B cell (primary cell): Measurements from ENCODE around the gene KLHL42. TPM values are rescaled to one million over a fixed set of nuclear protein-coding genes. Genes with fewer than 3 reads are reported as not detected.

Experiments used
- ATAC-seq: fragments of 200-7000 bp; cut with Tn5 transposase; one replicate; pipeline ENCODE4 v1.10.0; 2021; ENCODE audit warnings: low read depth, mild to moderate bottlenecking, moderate number of reproducible peaks, moderate library complexity
- CTCF ChIA-PET: fragments of 350-600 bp; sonication (Branson Sonifier 250); formaldehyde crosslinking; loops from one replicate; lab custom pipeline; 2021; ENCODE audit warnings: antibody characterized with exemption, inconsistent platforms; lab: Charles Lee
- POLR2A ChIA-PET: fragments of 350-600 bp; sonication (Branson Sonifier 250); formaldehyde crosslinking; loops from one replicate; lab custom pipeline; 2021; ENCODE audit warnings: antibody characterized with exemption; lab: Charles Lee
- DNase-seq: peaks from one replicate; pipeline ENCODE4 v3.0.0; 2013
- H2AFZ ChIP-seq: 2 replicates; pipeline ENCODE4 v1.6.1; 2012; ENCODE audit warnings: mild to moderate bottlenecking, low read depth, low read length; ENCODE audit not compliant: insufficient read depth, poor library complexity, severe bottlenecking
- H3K27ac ChIP-seq, 2 donors: 1 replicate in 1 of 2; 2 replicates in 1 of 2; pipeline ENCODE4 v1.5.1; 2012 to 2013; ENCODE audit warnings: low read length in 2 of 2, mild to moderate bottlenecking in 2 of 2, moderate library complexity in 1 of 2
- H3K27me3 ChIP-seq, 4 experiments: fragments of 200-600 bp in 1 of 4; sonication (generic) in 1 of 4; replicated peaks in 1 of 4; 1 replicate in 2 of 4; 2 replicates in 2 of 4; pipeline versions ENCODE4 v1.6.1 to v1.7.0; 2013 to 2016; ENCODE audit warnings: low read length in 3 of 4, mild to moderate bottlenecking in 2 of 4, mixed read lengths in 1 of 4, moderate library complexity in 1 of 4; ENCODE audit not compliant: insufficient read depth in 4 of 4, control insufficient read depth in 3 of 4; ENCODE audit errors: control extremely low read depth in 1 of 4
- H3K36me3 ChIP-seq, 2 experiments: replicated peaks in 1 of 2; 1 replicate in 1 of 2; 2 replicates in 1 of 2; pipeline versions ENCODE4 v1.6.1 to v1.7.1; 2013; ENCODE audit warnings: low read length in 1 of 2; ENCODE audit not compliant: insufficient read depth in 2 of 2, control insufficient read depth in 1 of 2; ENCODE audit errors: control extremely low read depth in 1 of 2, extremely low read depth in 1 of 2
- H3K4me1 ChIP-seq, 2 donors: fragments of 200-600 bp in 1 of 2; sonication (generic) in 1 of 2; 1 replicate in 1 of 2; 2 replicates in 1 of 2; pipeline versions ENCODE4 v1.5.1 to v1.6.1; 2013 to 2017; ENCODE audit warnings: low read length in 2 of 2; ENCODE audit not compliant: control insufficient read depth in 2 of 2, insufficient read depth in 2 of 2
- H3K4me2 ChIP-seq: replicated peaks from 2 replicates; pipeline ENCODE3; 2012; ENCODE audit warnings: mild to moderate bottlenecking, low read depth, low read length; ENCODE audit not compliant: poor library complexity, severe bottlenecking
- H3K4me3 ChIP-seq, 5 experiments: fragments of 200-600 bp in 1 of 5; sonication (generic) in 1 of 5; 1 replicate in 3 of 5; 2 replicates in 2 of 5; pipeline versions ENCODE4 v1.5.1 to v1.7.0; 2011 to 2016; ENCODE audit warnings: low read length in 4 of 5, mild to moderate bottlenecking in 4 of 5, low read depth in 2 of 5, control low read depth in 1 of 5, moderate library complexity in 1 of 5; ENCODE audit not compliant: insufficient read depth in 1 of 5; ENCODE audit errors: control extremely low read depth in 1 of 5, extremely low read depth in 1 of 5
- H3K79me2 ChIP-seq: fragments of 200-600 bp; sonication (generic); one replicate; pipeline ENCODE4 v1.6.0; 2016; ENCODE audit warnings: low read length; ENCODE audit not compliant: control insufficient read depth, insufficient read depth
- H3K9ac ChIP-seq: fragments of 200-600 bp; sonication (generic); 2 replicates; pipeline ENCODE4 v1.6.1; 2017; ENCODE audit warnings: mild to moderate bottlenecking, low read length, moderate library complexity
- H3K9me3 ChIP-seq, 3 donors: one replicate each; pipeline versions ENCODE4 v1.6.1 to v1.7.1; 2013; ENCODE audit warnings: low read length in 2 of 3; ENCODE audit not compliant: control insufficient read depth in 2 of 3, insufficient read depth in 1 of 3; ENCODE audit errors: control extremely low read depth in 1 of 3
- H4K20me1 ChIP-seq: 2 replicates; pipeline ENCODE4 v1.6.0; 2012; ENCODE audit warnings: mild to moderate bottlenecking, low read length; ENCODE audit not compliant: insufficient read depth, control insufficient read depth, poor library complexity, severe bottlenecking
- H3K27ac Mint-ChIP-seq: one replicate; pipeline ENCODE4 v1.8.0; 2021; ENCODE audit warnings: mixed read lengths
- H3K27me3 Mint-ChIP-seq: one replicate; pipeline ENCODE4 v1.8.0; 2021; ENCODE audit warnings: mixed read lengths
- H3K4me1 Mint-ChIP-seq: one replicate; pipeline ENCODE4 v1.8.0; 2021; ENCODE audit warnings: mixed read lengths
- H3K4me3 Mint-ChIP-seq: one replicate; pipeline ENCODE4 v1.8.0; 2021; ENCODE audit warnings: mixed read lengths
- H3K9me3 Mint-ChIP-seq: one replicate; pipeline ENCODE4 v1.8.0; 2022; ENCODE audit warnings: mixed read lengths; ENCODE audit not compliant: insufficient read depth
- CTCF ChIP-seq: fragments of 200-600 bp; IDR thresholded peaks from one replicate; pipeline ENCODE4 v1.8.0; 2022; ENCODE audit warnings: antibody characterized with exemption, mild to moderate bottlenecking
- EZH2 ChIP-seq: IDR thresholded peaks from 2 replicates; pipeline ENCODE4 v1.6.1; 2012; ENCODE audit warnings: borderline replicate concordance, low read depth, mild to moderate bottlenecking, moderate library complexity, low read length; ENCODE audit not compliant: insufficient read depth, poor library complexity, severe bottlenecking
- WGBS: methylation state at CpG from one replicate; pipeline ENCODE4 v1.1.5; 2013; ENCODE audit warnings: missing lambda C conversion rate; ENCODE audit not compliant: insufficient coverage; 5-methylcytosine and 5-hydroxymethylcytosine counted together
- intact Hi-C: fragments of 100-400 bp; cut with micrococcal nuclease; formaldehyde crosslinking; loops from one replicate; pipeline ENCODE4 v1.10.0; 2022
- polyA plus RNA-seq: library from polyadenylated mRNA; depleted of rRNA; stranded (reverse); fragments of >200 nt; gene quantifications from 2 replicates; pipeline ENCODE4 v1.2.3, GENCODE V29; 2012
- total RNA-seq, 2 donors: library from RNA; stranded (reverse); fragments of 120-200 nt in 1 of 2; gene quantifications; 1 replicate in 1 of 2; 2 replicates in 1 of 2; pipeline versions ENCODE4 v1.2.3 to v1.2.4, GENCODE V29; 2013 to 2022

The KLHL42 gene
- total and polyA plus RNA-seq, 2 donors (not counting 1 experiment from before 2014, with no cell fraction given) = 11.5 to 20.5 TPM

DNA sequence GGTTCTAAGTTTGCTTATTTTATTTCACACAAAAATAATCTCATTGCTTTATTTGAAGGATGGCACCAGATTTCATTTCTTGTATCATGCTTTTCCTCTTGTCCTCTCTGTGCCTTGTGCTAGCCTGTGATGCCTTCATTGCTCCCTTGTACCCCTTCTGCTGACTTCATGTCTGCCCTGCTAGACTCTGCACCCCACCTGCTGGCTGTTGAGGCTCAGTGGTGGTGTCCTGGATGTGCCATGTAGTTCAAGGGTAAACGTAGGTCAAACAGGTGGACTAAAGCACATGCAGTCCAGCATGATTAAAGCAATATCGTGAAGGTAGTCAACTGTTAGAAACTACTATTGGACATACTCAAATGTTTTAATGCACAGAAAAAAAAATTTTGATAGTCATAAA is 47.8 kb upstream of the KLHL42 start:
- no CpG with 5 or more reads among the region's 2 CpGs for WGBS
- Histone ChIP-seq H4K20me1 (peaks cover 5% of the 10 kb centered on the region), H2AFZ (no peak overlapping the region), H3K9me3 (no peaks in the 10 kb centered on the region), H3K79me2 (no peaks in the 10 kb centered on the region), H3K4me2 (no peak overlapping the region), H3K9ac (no peak overlapping the region), H3K27me3 (no peaks in the 10 kb centered on the region), H3K27ac (no peak overlapping the region), H3K4me1 (no peaks in the 10 kb centered on the region), H3K4me3 (no peak overlapping the region), H3K36me3 (peaks cover 11 to 24% of the 10 kb centered on the region in 2 experiments)
- no peak for TF ChIP-seq CTCF
- no peak for TF ChIP-seq EZH2
- Mint-ChIP-seq H3K9me3 (no peaks in the 10 kb centered on the region), H3K27ac (no peak overlapping the region), H3K4me3 (no peak overlapping the region), H3K27me3 (no peaks in the 10 kb centered on the region), H3K4me1 (no peaks in the 10 kb centered on the region)
- intact Hi-C loops = no loop called here
- DNase-seq = no peak
- ChIA-PET CTCF (interaction anchor here (0.8 to 5.4 kb wide), 5 partner anchors 89 to 213 kb away, joined by 3 to 59 read pairs (median 19); no protein-coding TSS in a partner anchor), POLR2A (no interaction called here)
- ATAC-seq = no peak

DNA sequence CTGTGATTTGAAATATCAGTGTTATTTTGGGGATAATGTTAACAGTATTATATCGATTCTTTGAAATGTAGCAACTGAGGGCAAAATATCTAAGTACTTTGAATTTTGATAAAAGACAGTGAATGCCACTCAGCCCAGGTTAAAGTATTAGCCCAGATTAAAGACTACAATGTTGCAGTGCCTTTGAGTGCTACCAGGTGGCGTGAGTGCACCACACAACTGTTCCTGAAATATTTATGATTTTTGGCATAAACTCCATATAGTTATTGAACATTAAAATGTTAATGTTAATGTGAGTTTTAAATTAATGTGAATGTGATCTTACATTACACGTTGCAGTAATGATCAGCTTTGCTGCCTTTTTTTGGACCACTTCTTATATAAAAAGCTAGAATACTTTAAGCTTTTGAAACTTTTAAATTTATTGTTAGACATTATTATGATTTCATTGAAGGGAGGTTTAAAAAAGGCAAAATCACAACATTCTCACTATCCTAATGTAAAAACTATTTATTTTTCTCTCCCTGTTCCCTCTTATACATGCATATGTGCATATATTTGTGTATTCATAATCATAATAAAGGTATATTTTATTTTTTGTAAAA is 46.9 kb upstream of the KLHL42 start:
- no CpG with 5 or more reads among the region's 3 CpGs for WGBS
- Histone ChIP-seq H3K27me3 (no peaks in the 10 kb centered on the region), H3K9ac (no peak overlapping the region), H3K27ac (no peak overlapping the region), H2AFZ (no peak overlapping the region), H3K9me3 (no peaks in the 10 kb centered on the region), H3K4me1 (no peaks in the 10 kb centered on the region), H3K4me3 (no peak overlapping the region), H3K79me2 (no peaks in the 10 kb centered on the region), H3K4me2 (no peak overlapping the region), H4K20me1 (peaks cover 5% of the 10 kb centered on the region), H3K36me3 (peaks cover 15 to 32% of the 10 kb centered on the region in 2 experiments)
- no peak for ATAC-seq
- H3K4me3 Mint-ChIP-seq = no peak overlapping the region
- intact Hi-C loops = loop anchor here (1.0 kb wide), 1 partner anchor 88 kb away; no protein-coding TSS in a partner anchor
- no peaks in the 10 kb centered on the region for H3K4me1 Mint-ChIP-seq
- no peaks in the 10 kb centered on the region for H3K9me3 Mint-ChIP-seq
- CTCF ChIA-PET = interaction anchor here (0.7 to 5.4 kb wide), 10 partner anchors 10 to 212 kb away, joined by 3 to 59 read pairs (median 5); partner anchors contain the start of genes KLHL42 and MANSC4
- DNase-seq = peak; percentile 39
- no peak overlapping the region for H3K27ac Mint-ChIP-seq
- H3K27me3 Mint-ChIP-seq = no peaks in the 10 kb centered on the region
- TF ChIP-seq EZH2 (no peak), CTCF (peak; percentile 82)
- POLR2A ChIA-PET = no interaction called here
